ENCODE results near the gene GNAZ. TPM values are rescaled to one million over a fixed set of nuclear protein-coding genes. Genes with fewer than 3 reads are reported as not detected.

The GNAZ gene
- polyA plus RNA-seq, 2 of the 4 experiments (the other 2 are of a cell fraction): 1.9 to 2.5 TPM

DNA sequence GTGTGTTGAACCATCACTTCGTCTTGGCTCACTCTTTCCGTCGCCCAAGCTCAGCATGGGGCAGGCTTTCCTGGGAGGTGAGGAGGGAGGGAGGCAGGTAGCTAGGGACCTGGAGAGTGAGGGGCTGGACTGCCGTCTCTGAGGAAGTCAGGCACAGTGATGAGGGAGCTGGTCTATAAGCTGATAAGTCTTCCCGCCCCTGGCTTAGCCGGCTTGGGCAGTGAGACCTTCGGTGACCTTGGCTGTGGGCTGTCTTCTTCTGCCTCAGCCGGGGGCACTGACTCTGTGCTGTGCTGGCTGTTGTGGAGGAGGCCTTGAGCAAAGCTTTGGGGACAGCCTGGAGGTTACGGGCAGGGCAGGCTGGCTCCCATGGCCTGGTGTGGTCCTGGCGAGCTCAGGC is 18.7 kb downstream of the GNAZ start:
- TF ChIP-seq HOXB13 (CRISPR knock-in tag; IDR thresholded peaks at IDR 0.05; ENCODE audit: low read depth) (no peak), POLR2A (IDR thresholded peaks at IDR 0.05; ENCODE audit: low read length) (no peak), CBX8 (IDR thresholded peaks at IDR 0.05) (no peak), TFCP2L1 (CRISPR knock-in tag; IDR thresholded peaks at IDR 0.05) (no peak), JUN (IDR thresholded peaks at IDR 0.05) (no peak), FOSB (CRISPR knock-in tag; IDR thresholded peaks at IDR 0.05) (no peak), BCL3 (IDR thresholded peaks at IDR 0.05) (no peak), KDM5A (IDR thresholded peaks at IDR 0.05) (no peak), JUNB (IDR thresholded peaks at IDR 0.05) (no peak), KDM1A (IDR thresholded peaks at IDR 0.05; ENCODE audit: low read depth) (no peak), MAFK (IDR thresholded peaks at IDR 0.05; ENCODE audit: partially characterized antibody) (no peak), CHD2 (IDR thresholded peaks at IDR 0.05; ENCODE audit: low read length, partially characterized antibody) (no peak), EHF (CRISPR knock-in tag; IDR thresholded peaks at IDR 0.05) (no peak), REST (IDR thresholded peaks at IDR 0.05) (no peak), PHF8 (IDR thresholded peaks at IDR 0.05; ENCODE audit: borderline replicate concordance, low read depth) (no peak)
- TF ChIP-seq, protein P1, sequence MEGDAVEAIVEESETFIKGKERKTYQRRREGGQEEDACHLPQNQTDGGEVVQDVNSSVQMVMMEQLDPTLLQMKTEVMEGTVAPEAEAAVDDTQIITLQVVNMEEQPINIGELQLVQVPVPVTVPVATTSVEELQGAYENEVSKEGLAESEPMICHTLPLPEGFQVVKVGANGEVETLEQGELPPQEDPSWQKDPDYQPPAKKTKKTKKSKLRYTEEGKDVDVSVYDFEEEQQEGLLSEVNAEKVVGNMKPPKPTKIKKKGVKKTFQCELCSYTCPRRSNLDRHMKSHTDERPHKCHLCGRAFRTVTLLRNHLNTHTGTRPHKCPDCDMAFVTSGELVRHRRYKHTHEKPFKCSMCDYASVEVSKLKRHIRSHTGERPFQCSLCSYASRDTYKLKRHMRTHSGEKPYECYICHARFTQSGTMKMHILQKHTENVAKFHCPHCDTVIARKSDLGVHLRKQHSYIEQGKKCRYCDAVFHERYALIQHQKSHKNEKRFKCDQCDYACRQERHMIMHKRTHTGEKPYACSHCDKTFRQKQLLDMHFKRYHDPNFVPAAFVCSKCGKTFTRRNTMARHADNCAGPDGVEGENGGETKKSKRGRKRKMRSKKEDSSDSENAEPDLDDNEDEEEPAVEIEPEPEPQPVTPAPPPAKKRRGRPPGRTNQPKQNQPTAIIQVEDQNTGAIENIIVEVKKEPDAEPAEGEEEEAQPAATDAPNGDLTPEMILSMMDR (IDR thresholded peaks at IDR 0.05): no peak
- DNase-seq (ENCODE audit: low read depth in 1 of 2, low spot score in 1 of 2) (no peak), FAIRE-seq (no peak), ATAC-seq (no peak)
- 91% methylated on average over 8 of the region's 10 CpGs for WGBS (ENCODE audit: missing lambda C conversion rate)
- Histone ChIP-seq H3K4me1 (peaks cover 7% of the 10 kb centered on the region; the same call in 1 of the 3 replicates), H3K4me2 (no peak overlapping the region), H3K9me3 (no peaks in the 10 kb centered on the region), H3K4me3 (no peak overlapping the region), H3K27ac (no peak overlapping the region)
- ChIA-PET POLR2A (no interaction called here), CTCF (interaction anchor here (1.5 to 1.6 kb wide), 2 partner anchors 130 to 240 kb away, joined by 5 read pairs; no protein-coding TSS in a partner anchor)

GRCh38 chr22:23089633-23090456 is 19.5 kb downstream of the GNAZ start:
- 91% methylated on average over 13 of the region's 14 CpGs for WGBS (ENCODE audit: missing lambda C conversion rate)
- POLR2A ChIA-PET: no interaction called here
- CTCF ChIA-PET: interaction anchor here (1.5 to 1.6 kb wide), 2 partner anchors 131 to 241 kb away, joined by 5 read pairs; no protein-coding TSS in a partner anchor

More at GRCh38 chr22:23089633-23090456, 19.5 kb downstream of the GNAZ start:
- no peak for FAIRE-seq
- Histone ChIP-seq H3K9me3 (no peaks in the 10 kb centered on the region), H3K4me1 (peaks cover 7% of the 10 kb centered on the region; the same call in 1 of the 3 replicates), H3K27ac (no peak overlapping the region), H3K4me3 (no peak overlapping the region), H3K4me2 (no peak overlapping the region)
- no peak for ATAC-seq
- TF ChIP-seq EHMT2 (IDR thresholded peaks at IDR 0.05; ENCODE audit: low read depth): no peak
- TF ChIP-seq ZNF302 (CRISPR knock-in tag; IDR thresholded peaks at IDR 0.05): no peak
- no peak for TF ChIP-seq MAFK (IDR thresholded peaks at IDR 0.05; ENCODE audit: partially characterized antibody)
- no peak for TF ChIP-seq GATA3 (IDR thresholded peaks at IDR 0.05; ENCODE audit: borderline replicate concordance)
- TF ChIP-seq KDM5A (IDR thresholded peaks at IDR 0.05): no peak
- no peak for TF ChIP-seq ELK1 (IDR thresholded peaks at IDR 0.05; ENCODE audit: low read depth, low read length)
- no peak for TF ChIP-seq HOXA7 (CRISPR knock-in tag; IDR thresholded peaks at IDR 0.05)
- no peak for TF ChIP-seq FOSL2 (IDR thresholded peaks at IDR 0.05)
- no peak for TF ChIP-seq FOSL2 (CRISPR knock-in tag; IDR thresholded peaks at IDR 0.05)
- no peak for TF ChIP-seq EP300 (IDR thresholded peaks at IDR 0.05)
- TF ChIP-seq MYC (IDR thresholded peaks at IDR 0.05; ENCODE audit: borderline replicate concordance, low read length): no peak
- TF ChIP-seq MAX (IDR thresholded peaks at IDR 0.05): no peak
- no peak for TF ChIP-seq HDAC2 (IDR thresholded peaks at IDR 0.05)
- no peak for DNase-seq (ENCODE audit: low read depth in 1 of 2, low spot score in 1 of 2)

Measured in A549 (cell line).